AG08396 (cell line): ENCODE measurements around the gene FKBP5.
"Not testable (repeated sequence)": the region's sequence is repeated elsewhere in the genome, so short reads cannot be mapped to it uniquely, and the experiment has no call there.

Experiments
- DNase-seq: peaks from one replicate; pipeline ENCODE4 v3.0.0; 2012; ENCODE audit warnings: low spot score, mixed read lengths

Gene FKBP5

DNA sequence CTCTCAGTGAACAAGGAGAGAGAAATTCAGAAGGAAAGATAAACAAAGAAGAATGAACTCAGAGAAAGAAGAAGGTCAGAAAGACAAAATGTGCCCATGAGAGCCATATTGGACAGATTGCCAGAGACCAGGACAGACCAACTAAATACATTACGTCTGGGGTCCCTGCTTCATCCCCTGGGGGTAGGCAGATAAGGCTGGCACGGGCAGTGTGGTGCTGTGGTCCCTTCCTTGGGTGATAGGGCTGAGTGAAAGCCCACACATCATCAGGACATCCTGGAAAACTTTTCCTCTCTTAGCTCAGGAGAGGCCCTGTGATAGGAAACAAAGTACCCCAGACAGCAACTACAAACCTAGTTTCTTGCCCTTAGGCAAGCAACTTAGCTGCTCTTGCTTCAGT lies 34.9 kb upstream of the FKBP5 start:
- no peak for DNase-seq

DNA sequence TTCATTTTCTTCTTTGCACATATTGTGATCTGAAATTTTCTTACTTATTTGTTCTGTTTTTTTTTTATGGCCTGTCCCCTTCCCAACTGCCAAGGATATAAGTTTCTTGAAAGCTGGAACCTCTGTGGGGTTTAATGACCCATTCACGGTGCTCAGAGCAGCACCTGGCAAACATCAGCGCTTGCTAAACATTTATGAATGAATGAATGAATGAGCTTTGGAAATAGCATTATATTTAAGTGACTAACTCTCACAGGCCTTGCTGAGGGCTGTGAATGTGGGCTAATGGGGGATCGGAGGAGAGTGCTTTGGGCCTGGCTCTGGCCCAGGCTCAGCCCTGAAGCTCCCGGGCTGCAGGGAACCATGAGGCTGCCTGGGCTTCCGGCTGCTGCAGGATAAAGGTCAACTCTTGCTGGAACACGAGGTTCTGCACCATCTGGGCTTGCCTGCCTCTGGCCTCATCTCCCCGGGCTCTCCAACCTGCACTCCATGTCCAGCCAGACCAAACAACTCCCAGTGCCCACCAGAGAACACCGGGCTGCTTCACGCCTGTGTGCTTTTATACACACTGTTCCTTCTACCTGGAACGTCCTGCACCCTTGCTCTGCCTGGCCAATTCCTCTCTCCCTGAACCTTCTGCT lies 33.5 kb upstream of the FKBP5 start:
- DNase-seq, result no peak

DNA sequence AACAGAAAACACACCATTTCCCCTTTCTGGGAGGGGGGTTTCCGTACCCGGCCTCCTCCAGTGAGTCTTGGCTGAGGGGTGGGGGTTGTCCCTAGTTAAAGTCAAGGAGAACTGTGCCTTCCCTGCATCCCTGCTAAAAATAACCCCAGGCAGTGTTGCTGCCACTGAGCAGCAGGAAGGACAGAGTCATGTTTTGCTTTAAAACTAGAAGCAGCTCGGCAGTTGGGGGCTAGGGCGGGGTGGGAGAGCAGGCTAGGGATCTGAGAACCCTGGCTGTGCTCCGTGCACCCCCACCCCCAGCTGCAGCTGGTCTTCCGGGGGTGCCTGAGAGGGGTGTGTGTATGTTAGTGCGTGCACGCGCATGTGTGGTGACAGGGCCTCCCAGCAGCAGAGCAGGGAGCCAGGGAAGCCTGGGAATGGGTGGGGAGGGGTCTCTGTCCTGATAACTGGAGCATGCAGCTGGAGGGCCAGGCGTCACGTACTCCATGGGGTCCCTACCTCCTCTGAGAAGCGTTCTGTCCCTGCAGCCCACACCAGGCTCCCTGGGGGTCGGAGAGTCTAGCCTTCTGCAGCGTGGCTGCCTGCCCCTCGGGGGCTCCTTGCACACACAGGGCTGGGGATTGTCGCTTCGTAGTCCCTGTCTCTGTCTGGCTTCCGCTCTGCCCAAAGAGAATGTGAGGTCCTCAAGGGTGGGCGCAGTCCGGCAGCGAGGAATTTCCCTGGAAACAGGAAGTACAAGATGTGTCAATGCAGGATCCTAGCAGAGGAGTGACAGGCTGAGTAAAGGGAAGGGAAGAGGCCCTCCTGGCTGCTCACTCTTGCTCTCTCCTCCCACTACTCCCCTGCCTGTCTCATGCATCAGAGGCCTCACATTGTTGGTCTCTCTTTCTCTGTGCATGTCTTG lies 31.4 kb upstream of the FKBP5 start:
- no peak for DNase-seq

DNA sequence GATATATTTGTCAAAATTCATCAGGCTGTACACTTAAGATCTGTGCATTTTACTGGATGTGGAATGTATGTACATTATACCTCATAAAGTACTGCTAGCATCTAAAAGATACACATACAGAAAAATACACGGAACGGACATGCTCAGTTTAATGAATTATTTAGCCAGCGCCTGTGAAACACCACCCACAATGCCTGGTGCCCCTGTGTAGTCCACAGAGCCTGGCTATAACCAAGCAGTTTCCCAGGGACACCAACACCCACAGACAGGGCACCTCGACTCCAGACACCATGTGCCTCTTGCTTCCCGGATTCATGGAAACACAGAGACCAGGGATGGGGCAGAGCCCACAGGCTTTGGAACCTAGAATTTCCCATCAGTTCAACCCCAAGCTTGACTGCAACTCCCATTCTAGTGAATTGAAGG lies 30.7 kb upstream of the FKBP5 start:
- DNase-seq, result no peak

DNA sequence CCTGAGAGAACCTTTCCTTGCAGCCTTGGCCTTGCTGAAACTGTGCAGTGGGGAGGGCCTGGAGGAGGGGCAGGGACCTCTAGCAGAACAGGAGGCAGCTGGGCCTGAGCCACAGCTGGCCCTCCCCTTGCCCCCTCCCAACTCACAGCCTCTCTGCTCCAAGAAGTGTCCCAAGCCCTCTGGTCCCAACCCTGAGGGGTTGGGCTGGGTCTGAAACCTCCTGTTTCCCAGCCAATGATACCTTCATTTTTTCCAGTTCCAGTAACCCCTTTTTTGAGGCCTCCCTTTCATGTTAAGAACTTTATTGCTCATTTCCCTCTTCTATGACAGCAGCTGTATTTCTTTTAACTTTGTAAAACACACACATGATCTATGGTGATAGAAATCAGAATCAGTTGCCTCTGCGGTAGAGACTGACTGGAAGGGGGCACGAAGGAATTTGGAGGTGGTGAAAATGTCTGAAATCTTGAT lies 30.2 kb upstream of the FKBP5 start:
- no peak for DNase-seq

DNA sequence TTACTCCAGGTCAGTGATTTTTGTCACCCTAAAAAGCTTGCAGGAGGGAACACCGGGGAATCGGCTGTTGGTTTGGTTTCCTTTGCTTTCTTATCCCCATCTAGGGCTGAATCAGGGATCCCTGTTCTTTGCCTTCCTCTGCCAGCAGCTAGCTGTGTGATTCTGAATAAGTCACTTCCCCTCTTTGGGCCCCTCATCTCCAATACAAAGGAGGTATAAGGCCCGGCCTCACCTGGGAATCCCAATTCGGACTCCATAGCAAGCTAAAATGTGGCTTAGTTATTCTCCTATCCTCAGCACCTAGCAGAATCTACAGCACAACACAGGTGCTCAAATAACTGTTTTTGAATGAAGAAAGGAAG lies 29.6 kb upstream of the FKBP5 start:
- DNase-seq, result no peak

DNA sequence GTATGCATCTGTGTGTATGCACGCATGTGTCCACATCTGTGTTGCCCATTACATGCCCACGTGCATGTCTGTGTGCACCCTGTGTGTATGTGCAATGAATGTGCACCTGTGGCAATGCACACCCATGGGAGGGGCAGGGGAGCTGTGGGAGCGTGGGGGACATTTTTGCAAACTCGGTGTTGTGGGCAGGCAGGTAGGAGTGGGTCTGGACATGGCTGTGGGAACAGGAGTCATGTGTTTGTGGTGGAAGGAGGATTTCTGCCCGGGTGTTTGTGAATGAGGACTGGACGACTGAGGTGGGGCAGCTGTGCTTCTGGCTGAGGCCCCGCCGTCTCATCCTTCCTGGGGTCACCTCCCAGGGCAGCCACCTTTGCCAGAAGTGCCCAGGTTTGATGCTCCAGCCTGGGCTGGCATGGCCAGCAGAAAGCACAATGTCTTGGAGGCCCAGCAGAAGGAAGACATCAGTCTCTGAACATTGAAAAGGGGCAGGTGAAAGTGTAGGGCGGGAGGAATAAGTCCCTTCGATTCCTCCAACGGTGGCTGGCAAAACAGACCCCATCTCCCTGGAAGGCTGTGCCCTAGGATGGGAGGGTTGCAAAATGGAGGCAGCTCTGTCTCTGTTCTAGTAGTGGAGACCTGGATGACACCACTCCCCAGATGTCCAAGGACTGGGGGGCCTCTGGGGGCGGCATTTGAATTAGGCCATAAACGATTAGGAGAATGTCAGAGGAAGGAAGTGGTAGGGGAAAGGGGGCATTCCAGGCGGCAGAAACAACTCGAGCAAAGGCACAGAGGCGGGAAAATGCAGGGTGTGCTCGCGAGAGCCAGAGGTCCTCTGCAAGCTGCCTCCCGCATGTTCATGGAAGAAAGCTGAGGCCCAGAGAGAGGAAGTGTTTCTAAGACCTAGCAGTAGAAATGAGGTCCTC lies 29.0 kb upstream of the FKBP5 start:
- DNase-seq, result no peak

DNA sequence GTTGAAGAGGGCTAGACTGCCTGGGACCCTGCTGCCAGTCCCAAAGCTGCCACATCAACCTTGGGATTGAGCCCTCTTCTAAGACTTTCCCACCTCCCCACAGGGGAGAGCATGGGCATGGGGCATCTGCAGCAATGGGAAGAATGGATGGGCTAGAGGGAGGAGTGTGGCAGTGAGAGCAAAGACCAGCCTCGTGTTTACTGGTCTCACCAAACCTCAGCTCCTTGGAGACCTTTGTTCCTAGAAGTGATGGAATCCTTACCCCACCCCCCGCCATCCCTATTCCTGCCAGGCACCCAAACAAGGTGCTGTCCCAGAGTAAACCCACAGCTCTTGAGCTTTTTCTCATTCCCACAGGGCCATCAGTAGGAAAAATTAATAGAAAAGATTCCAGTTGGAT lies 28.1 kb upstream of the FKBP5 start:
- DNase-seq, result no peak

DNA sequence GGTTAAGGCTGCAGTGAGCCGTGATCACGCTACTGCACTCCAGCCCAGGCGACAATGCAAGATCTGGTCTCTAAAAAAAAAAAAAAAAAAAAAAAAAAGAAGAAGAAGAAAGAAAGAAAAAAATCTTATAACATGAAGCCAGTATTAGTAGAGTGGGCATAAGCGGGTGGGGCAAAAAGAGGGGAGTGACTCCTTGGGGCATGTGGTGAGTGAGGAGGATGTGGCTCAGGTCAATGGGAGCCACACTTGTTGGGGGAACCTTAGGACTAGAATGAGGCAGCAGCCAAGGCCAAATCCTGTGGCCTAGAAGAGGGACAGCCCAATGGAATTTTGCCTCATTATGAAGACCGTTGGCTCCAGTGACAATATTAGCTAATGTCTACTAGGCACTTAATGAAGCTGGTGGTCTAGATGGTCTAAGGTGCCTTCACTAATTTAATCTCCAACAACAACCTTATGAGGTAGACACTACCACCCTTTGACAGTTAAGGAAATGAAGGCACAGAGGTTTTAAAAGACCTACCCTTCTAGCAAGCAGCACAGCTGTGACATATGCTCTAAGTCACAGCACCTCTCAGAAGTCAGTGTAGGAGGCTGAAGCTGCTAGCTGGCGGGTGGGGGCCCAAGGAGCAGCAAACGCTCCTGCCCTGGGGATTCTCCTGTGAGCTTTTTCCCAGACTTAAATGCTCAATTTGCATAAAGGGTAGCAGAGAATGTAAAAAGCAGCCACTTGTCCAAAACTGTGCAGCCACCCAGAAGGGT lies 24.5 kb upstream of the FKBP5 start:
- no peak for DNase-seq

DNA sequence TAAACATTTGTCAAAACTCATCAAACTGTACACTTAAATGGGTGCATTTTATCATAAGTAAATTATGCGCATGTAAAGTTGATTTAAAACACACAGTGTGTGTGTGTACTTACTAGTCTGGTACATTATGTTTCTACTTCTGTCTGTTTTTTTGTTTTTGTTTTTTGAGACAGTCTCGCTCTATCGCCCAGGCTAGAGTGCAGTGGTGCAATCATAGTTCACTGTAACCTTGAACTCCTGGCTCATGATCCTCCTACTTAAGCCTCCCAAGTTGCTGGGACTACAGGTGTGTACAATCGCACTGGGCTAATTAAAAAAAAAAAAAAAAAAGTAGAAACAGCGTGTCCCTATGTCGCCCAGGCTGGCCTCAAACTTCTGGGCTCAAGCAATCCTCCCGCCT lies 23.0 kb upstream of the FKBP5 start:
- no peak for DNase-seq

DNA sequence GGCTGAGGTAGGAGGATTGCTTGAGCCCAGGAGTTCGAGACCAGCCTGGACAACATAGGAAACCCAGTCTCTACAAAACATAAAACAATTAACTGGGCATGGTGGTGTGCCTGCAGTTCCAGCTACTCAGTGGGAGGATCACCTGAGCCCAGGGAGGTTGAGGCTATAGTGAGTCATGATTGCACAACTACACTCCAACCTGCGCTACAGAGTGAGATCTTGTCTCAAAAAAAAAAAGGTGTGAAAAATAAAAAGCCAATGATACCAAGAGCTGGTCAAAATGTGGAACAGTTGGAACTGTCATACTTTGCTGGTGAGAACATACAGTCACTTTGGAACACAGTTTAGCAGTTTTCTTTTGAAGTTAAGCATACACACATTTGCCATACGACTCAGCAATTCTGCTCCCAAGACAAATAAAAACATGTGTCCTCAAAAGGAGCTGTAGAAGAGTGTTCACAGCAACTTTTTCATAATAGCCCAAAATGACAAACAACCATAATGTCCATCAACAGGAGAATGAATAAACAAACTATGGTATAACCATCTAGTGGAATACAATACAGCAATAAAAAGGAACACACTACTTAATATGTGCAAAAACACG lies 21.6 kb upstream of the FKBP5 start:
- no peak for DNase-seq

DNA sequence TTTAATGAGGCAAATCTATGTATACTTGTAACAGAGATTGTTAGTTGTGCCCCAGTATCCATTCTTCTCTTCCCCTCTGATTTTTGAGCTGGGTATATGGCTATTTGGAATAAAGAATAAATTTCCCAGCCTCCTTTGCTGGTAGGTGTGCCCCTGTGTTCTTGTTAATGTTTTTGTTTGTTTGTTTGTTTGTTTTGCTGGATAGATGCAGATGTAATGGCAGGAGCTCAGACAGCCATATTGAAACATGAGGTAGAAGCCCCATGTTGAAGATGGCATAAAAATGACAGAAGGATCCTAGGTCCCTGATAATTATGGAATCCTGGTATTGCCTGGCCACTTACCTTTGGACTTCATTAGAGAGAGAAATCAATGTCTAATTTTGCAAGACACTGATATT lies 19.9 kb upstream of the FKBP5 start:
- DNase-seq, result no peak

DNA sequence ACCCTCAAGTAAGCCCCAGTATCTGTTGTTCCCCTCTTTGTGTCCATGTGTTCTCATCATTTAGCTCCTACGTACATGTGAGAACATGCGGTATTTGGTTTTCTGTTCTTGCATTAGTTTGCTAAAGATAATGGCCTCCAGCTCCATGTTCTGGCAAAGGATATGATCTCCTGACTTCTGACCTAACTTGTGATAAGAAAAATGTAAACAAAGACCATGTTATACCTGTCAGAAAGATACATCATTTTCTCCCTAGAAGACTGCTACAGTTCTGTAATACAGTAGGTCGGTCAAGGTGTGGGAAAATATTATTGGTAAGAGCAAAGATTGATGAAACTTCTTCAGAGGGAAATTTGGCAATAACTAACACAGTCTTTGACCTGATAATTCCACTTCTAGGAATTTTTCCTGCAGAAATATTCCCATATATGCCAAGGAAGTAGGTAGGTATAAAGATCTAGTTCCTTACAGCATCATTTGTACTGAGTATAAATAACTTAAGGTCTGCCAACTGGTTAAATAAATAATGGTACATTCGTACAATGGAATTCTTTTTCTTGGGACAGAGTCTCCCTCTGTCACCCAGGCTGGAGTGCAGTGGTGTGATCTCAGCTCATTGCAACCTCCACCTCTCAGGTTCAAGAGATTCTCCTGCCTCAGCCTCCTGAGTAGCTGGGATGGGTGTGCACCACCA lies 19.1 kb upstream of the FKBP5 start:
- no peak for DNase-seq

DNA sequence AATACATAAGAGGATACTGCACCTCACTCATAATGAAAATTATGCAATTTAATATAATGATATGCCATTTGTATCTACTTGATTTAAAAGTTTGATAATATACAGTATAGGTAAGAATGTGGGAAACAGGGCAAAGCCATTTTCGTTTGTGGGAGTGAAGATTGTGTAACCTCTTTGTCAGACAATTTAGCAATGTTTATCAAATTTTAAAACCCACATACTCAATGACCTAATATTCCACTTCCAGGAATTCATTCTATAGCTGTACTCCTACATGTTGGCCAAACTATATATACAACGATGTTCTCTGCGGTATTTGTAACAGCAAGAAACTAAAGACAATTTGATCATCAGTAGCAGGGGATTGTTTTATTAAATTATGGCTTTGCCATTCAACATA lies 17.8 kb upstream of the FKBP5 start:
- no peak for DNase-seq

DNA sequence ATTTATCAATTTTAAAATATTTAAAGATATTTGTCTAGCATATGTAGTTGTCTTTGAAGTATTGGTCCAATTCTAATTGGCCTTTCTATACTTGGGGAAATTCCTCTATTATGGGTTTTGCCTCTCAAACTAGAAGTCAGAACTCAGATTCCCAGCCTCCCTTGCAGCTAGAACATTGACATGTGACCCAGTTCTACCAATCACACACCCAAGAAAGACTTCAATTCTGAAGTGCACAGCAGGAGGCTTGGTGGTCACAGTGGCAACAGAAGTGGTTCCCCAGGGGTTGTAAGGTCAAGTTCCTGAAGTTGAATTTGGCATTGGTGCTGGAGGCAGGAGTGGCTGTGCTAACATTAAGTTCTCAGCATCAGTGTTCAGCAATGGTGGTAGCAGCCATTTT lies 14.8 kb upstream of the FKBP5 start:
- no peak for DNase-seq

DNA sequence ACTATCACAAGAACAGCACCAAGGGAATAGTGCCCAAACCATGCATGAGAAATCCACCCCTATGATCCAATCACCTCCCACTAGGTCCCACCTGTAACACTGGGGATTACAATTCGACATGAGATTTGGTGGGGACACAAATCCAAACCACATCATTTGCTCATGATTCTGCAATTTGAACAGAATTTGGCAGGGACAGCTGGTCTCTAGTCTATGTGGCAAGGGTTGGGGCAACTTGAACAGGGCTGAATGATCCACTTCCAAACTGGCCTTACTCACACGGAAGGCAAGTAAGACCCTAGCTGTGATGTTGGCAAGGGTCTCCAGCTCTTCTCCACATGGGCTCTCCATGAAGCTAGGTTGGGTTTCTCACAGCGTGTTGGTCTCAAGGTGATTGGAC lies 10.1 kb upstream of the FKBP5 start:
- DNase-seq, result no peak

DNA sequence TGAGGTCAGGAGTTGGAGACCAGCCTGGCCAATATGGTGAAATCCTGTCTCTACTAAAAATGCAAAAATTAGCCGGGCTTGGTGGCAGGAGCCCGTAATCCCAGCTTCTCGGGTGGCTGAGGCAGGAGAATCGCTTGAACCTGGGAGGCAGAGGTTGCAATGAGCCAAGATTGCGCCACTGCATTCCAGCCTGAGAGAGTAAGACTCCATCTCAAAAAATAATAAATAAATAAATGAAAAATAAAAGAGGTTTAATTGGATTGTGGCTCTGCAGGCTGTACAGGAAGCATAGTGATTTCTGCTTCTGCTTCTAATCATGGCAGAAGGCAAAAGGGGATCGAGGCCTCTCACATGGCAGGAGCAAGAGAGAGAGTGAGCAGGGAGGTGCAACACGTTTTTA lies 9.7 kb upstream of the FKBP5 start:
- DNase-seq, result not testable (repeated sequence)

DNA sequence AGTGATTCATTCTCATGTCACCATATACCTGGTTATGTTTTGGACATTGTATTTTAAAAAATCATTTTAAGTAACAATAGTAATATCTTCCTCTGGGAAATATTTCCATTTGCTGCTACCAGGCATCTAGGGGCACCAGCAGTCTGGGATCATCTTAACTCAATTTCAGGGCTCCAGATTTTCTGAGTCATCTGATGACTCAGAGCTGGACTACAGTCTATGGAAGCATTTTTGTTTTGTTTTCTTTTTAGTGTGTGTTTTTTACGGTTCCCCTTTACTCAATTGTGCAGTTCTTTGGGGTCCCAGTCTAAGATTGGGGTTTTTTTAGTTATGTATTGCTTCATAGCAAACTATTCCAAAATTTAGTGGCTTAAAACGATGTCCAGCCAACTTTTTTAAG lies 5.7 kb upstream of the FKBP5 start:
- DNase-seq, result peak; percentile 28

DNA sequence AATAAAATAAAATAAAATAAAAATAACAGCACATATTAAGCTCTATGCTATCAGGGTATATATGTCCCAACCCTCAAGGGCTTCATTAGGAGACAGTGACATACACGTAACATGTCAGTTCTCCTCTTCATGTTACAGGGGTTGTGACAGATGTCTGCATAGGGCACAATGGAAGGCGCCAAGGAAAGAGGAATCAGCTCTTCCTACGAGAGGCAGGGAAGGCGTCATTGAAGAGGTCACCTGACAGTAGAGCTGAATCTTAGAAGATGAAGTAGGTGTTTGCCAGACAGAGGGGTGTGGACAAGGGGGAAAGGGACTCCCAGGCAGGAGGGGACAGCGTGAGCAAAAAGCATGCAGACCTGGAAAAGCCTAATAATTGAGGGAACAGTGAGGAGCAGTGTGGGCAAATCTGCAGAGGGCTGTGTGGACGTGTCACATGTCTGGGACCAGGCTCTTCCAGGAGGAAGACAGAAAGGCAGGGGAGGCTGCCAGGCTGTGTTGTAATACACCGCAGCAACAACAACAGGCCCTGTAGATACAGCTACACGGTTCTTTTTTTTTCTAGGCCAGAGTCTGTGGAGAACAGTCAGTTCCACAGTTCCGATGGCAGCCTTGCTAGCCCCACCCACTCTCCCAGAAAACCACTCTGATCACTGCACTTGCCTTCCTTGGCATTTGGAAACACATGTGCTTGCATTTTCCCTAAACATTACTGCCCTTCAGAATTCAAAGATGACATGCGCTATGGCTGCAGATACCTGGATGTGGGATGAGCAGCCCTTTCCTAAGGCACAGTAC lies 2.5 kb upstream of the FKBP5 start:
- peak; percentile 45 for DNase-seq

DNA sequence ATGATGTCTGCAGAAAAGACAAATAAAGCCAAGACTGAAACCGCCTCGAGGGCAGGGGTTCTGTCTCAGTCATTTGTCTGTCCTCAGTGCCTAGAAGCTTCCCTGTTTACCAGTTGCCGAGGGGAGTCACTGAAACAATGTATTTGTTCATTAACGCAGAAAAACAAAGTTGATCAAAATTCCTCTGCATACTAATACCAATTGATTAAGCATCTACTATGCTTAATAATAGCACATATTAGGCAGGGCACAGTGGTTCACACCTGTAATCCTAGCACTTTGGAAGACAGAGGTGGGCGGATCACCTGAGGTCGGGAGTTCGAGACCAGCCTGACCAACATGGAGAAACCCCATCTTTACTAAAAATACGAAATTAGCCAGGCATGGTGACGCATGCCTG lies 1.8 kb upstream of the FKBP5 start:
- no peak for DNase-seq
